Transverse colon (tissue), 4 donors: Measurements from ENCODE around the gene MAP2K4.

ENCODE experiments used
- CTCF ChIP-seq, 5 experiments: fragments of 200-600 bp in 3 of 5; fragments of 450-650 bp in 2 of 5; sonication (generic) in 3 of 5; IDR thresholded peaks; 1 replicate in 2 of 5; 2 replicates in 3 of 5; pipeline ENCODE4 v1.5.1; 2016 to 2017; ENCODE audit warnings: antibody characterized with exemption in 5 of 5, inconsistent platforms in 3 of 5, mild to moderate bottlenecking in 2 of 5, moderate library complexity in 1 of 5
- POLR2A ChIP-seq: fragments of 450-650 bp; IDR thresholded peaks from one replicate; pipeline ENCODE4 v1.6.1; 2016; ENCODE audit warnings: antibody characterized with exemption, mild to moderate bottlenecking, moderate library complexity
- POLR2AphosphoS5 ChIP-seq, 3 donors: sonication (generic); formaldehyde crosslinking; IDR thresholded peaks; one replicate each; pipeline ENCODE4 v1.6.1; 2016; ENCODE audit warnings: antibody characterized with exemption in 3 of 3

- TF ChIP-seq CTCF (IDR thresholded peaks at IDR 0.05) (no peak), POLR2A (no peak), POLR2AphosphoS5 (IDR thresholded peaks at IDR 0.05) (no peak)
Observed at GRCh38 chr17:11979795-11980194, 40.9 kb upstream of the MAP2K4 start.
